GM12801 (cell line): Measurements from ENCODE around the gene TPM4.

Experiments
- TF ChIP-seq, protein P1 (sequence below): IDR thresholded peaks from one replicate; pipeline ENCODE4 v1.5.1; 2011; ENCODE audit warnings: control low read depth; ENCODE audit not compliant: insufficient read length; ENCODE audit errors: extremely low read depth

The TPM4 gene

DNA sequence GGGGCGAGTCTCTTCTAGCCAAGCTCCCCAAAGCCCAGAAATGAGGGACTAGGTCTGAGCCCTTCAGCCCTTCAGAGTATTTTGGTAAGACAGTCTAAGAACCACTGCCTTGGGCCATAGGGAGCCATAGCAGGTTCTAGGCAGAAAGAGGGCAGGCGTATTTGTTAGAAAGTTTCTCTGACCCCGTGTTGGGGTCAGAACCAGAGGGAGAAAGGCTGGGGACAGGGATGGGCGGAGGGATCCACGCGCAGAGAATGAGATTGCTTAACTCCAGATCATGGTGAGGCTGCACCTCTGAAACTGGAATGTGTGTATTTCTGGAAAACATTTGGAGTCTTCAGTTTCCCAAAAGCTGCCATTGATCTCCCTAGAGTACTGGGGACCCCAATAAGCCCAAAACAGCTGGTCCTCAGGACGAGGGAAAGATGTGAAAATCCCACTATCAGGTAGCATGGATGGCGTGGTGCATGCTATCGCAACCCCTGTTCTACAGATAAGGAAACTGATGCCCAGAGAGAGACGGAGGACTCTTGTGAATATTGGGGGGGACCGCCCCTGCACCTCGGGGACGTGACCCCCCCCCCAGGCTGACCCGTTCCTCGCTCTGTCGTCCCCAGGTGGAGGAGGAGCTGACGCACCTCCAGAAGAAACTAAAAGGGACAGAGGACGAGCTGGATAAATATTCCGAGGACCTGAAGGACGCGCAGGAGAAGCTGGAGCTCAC, 703 bp upstream of the TPM4 start:
- TF ChIP-seq, protein P1, sequence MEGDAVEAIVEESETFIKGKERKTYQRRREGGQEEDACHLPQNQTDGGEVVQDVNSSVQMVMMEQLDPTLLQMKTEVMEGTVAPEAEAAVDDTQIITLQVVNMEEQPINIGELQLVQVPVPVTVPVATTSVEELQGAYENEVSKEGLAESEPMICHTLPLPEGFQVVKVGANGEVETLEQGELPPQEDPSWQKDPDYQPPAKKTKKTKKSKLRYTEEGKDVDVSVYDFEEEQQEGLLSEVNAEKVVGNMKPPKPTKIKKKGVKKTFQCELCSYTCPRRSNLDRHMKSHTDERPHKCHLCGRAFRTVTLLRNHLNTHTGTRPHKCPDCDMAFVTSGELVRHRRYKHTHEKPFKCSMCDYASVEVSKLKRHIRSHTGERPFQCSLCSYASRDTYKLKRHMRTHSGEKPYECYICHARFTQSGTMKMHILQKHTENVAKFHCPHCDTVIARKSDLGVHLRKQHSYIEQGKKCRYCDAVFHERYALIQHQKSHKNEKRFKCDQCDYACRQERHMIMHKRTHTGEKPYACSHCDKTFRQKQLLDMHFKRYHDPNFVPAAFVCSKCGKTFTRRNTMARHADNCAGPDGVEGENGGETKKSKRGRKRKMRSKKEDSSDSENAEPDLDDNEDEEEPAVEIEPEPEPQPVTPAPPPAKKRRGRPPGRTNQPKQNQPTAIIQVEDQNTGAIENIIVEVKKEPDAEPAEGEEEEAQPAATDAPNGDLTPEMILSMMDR: no peak

DNA sequence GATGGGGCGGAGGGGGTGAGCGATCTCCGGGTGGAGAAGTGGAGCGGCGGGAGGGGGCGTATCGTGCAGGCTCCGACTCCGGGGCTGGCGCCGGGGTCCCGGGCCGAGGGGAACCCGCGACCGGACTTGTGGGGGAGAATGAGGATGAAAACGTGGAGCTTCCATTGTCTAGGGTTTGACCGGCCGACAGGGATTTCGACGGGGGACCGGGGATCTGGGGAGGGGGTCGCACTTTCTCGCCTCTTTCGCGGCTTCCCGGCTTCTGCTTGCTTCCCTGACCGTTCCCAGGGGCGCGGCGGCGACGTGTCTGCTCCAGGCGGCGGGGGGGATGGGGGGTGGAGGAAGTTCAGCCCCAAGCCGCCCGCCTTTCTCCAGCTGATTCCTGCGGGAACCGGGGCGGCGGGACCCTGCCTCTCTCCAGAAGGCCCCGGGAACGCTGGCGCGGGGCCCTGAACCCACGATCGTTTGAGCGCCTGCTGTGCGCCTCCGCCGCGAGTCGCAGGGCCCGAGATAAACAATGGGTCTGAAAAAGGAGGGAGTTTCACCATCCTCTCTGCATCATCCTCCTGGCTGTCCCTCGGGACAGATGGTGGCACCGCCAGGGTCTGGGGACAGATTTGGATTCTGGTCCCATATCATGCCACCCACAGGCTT, 790 bp downstream of the TPM4 start:
- TF ChIP-seq, protein P1: no peak

DNA sequence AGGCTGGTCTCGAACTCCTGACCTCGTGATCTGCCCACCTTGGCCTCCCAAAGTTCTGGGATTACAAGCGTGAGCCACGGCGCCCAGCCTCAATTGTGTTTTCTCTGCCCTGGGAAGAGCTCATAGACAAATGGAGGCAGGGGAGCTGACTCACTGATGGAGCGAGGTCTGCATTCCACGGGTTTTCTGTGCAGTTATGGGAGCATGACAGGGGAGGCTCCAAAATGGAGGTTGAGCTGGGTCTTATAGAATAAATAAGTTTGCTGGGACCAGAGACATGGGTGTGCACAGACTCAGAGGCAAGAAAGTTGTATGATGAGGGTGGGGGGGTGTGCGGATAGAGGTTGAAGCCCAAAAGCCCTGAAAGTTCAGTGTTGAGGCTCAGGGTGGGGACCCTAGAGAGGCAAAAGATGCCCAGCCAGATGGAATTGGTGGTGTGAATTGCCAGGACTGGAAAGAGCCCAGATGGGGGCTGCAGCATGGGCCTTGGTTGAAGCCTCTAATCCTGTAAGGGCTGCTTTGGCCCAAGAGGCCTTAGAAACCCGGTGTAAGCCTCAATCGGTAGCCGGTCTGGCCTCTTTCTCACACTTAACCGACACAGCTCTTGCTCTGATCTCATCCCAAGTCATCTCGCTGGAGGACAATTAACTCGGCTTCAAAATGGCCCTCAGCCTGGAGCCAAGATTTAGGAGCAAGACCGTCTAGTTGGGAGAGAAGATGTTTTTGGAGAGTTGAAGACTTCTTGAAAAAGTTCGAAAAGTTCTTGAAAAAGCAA, 1.9 kb downstream of the TPM4 start:
- TF ChIP-seq, protein P1: no peak

DNA sequence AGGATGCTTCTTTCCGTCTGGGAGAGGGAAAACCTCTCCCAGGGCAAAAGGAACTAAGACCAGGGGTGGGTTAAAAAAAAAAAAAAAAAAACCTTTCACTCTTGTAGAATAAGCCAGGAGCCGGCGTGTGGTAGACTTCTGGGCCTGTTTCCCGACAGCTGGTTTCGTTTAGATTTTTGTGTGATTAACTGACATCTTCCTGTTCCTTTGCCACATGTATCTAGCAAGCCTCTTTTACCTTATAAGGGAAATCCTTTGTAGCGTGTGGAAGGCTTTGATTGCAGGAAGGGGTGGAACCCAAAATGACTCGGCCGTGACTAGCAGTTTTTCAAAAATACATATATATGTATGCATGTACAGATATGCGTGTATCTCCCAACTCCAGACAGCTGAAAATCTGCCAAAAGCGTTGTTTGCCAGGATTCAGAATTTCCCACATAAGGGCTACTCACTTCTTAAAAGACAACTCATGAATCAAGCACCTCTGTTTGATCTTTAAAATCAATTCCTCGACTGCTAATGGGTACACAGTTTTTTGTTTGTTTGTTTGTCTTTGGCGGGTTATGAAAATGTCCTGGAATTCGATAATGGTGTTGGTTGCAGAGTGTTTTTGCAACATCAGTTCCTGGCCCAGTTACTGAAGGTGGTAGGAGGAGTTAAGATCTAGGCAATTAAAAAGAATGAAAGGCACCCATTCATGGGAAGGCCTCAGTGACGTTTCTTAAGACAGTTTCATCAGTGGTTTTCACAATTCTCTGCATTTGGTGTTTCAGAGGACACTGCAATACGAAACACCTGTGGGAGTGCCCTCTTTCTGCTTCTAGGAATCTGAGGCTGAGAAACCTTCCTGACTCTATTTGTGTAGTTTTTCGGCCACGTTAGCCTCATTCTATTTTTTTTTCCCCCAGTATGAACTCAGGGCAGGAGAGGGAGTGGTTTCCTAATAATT, 2.7 kb downstream of the TPM4 start:
- TF ChIP-seq, protein P1: no peak

DNA sequence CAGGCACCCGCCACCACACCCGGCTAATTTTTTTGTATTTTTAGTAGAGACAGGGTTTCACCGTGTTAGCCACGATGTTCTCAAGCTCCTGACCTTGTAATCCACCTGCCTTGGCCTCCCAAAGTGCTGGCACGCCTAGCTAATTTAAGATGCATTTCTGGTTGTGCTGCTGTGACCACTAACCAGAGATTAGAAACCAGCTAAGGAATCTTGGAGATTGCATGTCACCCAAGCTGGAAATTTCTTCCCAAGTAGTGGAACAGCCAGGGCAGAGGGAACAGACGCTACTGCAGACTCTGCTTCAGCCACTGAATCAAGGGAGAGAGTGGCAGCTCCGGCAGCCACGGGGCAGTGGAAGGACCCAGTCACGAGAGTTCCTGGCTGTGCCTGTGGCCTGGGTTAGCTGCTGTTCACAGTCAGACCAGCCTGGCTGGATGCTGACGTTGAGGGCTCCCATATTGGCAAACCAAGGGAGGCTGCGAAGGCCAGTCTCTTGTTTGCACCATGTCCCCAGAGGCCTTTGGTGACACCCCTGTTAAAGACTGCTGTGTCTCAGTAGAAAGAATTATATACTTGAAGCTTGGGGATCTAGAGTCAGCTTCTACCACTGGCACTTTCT, 7.9 kb downstream of the TPM4 start:
- TF ChIP-seq, protein P1: no peak

DNA sequence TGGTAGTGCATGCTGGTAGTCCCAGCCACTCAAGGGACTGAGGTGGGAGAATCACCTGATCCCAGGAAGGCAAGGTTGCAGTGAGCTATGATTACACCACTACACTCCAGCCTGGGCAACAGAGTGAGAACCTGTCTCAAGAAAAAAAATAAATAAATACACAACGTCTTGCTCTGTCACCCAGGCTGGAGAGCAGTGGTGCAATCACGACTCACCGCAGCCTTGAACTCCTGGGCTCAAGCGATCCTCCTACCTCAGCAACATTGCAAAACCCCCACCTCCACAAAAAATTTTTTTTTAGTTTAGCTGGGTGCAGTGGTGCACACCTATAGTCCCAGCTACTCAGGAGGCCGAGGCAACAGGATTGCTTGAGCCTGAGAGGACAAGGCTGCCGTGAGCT, 8.8 kb downstream of the TPM4 start:
- TF ChIP-seq, protein P1: no peak
